ENCODE measurements around the gene SYNGR2. TPM values are rescaled to one million over a fixed set of nuclear protein-coding genes. Genes with fewer than 3 reads are reported as not detected.
A peak's percentile ranks its signal among the peaks of the same experiment; 100 is the strongest.

SYNGR2 gene
- total RNA-seq, 1 donor from 2014 or later = 206 TPM

- Histone ChIP-seq H3K4me1 (no peaks in the 10 kb centered on the region), H3K27me3 (no peaks in the 10 kb centered on the region), H3K36me3 (no peaks in the 10 kb centered on the region), H3K9me3 (no peaks in the 10 kb centered on the region), H3K27ac (no peak overlapping the region), H3K4me3 (no peak overlapping the region)
- ATAC-seq = peak; percentile 70
- intact Hi-C loops (cut with DNase I) = no loop called here
- no peak for DNase-seq
- TF ChIP-seq CTCF (IDR thresholded peaks at IDR 0.05) = no peak
Measured at GRCh38 chr17:78151514-78152008, 16.8 kb upstream of the SYNGR2 start.

- H3K27ac ChIP-seq = no peak overlapping the region
- H3K4me1 ChIP-seq = no peaks in the 10 kb centered on the region
- H3K36me3 ChIP-seq = no peaks in the 10 kb centered on the region
- ATAC-seq = peak; percentile 71
- H3K9me3 ChIP-seq = no peaks in the 10 kb centered on the region
- no peaks in the 10 kb centered on the region for H3K27me3 ChIP-seq
- no peak for TF ChIP-seq CTCF (IDR thresholded peaks at IDR 0.05)
- no peak overlapping the region for H3K4me3 ChIP-seq
- DNase-seq = no peak
- intact Hi-C loops (cut with DNase I) = no loop called here
Measured at GRCh38 chr17:78154903-78155811, 13.2 kb upstream of the SYNGR2 start.

GRCh38 chr17:78159575-78160158, 8.7 kb upstream of the SYNGR2 start:
- Histone ChIP-seq H3K27ac (no peak overlapping the region), H3K27me3 (no peaks in the 10 kb centered on the region), H3K4me1 (no peaks in the 10 kb centered on the region), H3K9me3 (no peaks in the 10 kb centered on the region), H3K36me3 (no peaks in the 10 kb centered on the region), H3K4me3 (no peak overlapping the region)
- peak; percentile 38 for ATAC-seq
- intact Hi-C loops (cut with DNase I) = no loop called here
- no peak for TF ChIP-seq CTCF (IDR thresholded peaks at IDR 0.05)
- DNase-seq = no peak

- TF ChIP-seq CTCF (IDR thresholded peaks at IDR 0.05) = no peak
- Histone ChIP-seq H3K4me1 (peaks cover 5% of the 10 kb centered on the region), H3K27ac (no peak overlapping the region), H3K9me3 (no peaks in the 10 kb centered on the region), H3K27me3 (no peaks in the 10 kb centered on the region), H3K36me3 (no peaks in the 10 kb centered on the region), H3K4me3 (no peak overlapping the region)
- DNase-seq = no peak
- intact Hi-C loops (cut with DNase I) = no loop called here
- ATAC-seq = no peak
Measured at GRCh38 chr17:78163881-78164747, 4.3 kb upstream of the SYNGR2 start.

GRCh38 chr17:78164748-78165607, 3.4 kb upstream of the SYNGR2 start:
- no peaks in the 10 kb centered on the region for H3K36me3 ChIP-seq
- intact Hi-C loops (cut with DNase I) = no loop called here

More at GRCh38 chr17:78164748-78165607, 3.4 kb upstream of the SYNGR2 start:
- Histone ChIP-seq H3K27me3 (no peaks in the 10 kb centered on the region), H3K4me3 (no peak overlapping the region), H3K9me3 (no peaks in the 10 kb centered on the region), H3K27ac (no peak overlapping the region), H3K4me1 (peaks cover 11% of the 10 kb centered on the region)
- ATAC-seq = no peak
- no peak for TF ChIP-seq CTCF (IDR thresholded peaks at IDR 0.05)
- no peak for DNase-seq
